H1 (cell line): Measurements from ENCODE around the gene SLC7A14. TPM values are rescaled to one million over a fixed set of nuclear protein-coding genes. Genes with fewer than 3 reads are reported as not detected.

Source experiments
- CTCF ChIA-PET: fragments of 300-600 bp; sonication (Branson Sonifier 250); formaldehyde crosslinking; loops from one replicate; lab custom pipeline; 2021; ENCODE audit not compliant: partially characterized antibody; lab: Charles Lee
- POLR2A ChIA-PET: fragments of 300-600 bp; sonication (Branson Sonifier 250); formaldehyde crosslinking; loops from one replicate; lab custom pipeline; 2021; ENCODE audit warnings: inconsistent platforms; ENCODE audit not compliant: partially characterized antibody; lab: Charles Lee
- DNase-seq, 2 experiments: peaks; one replicate each; pipeline versions ENCODE4 v3.0.0 to v3.0.0-alpha.2; 2010 to 2022; ENCODE audit warnings: low spot score in 2 of 2, low read depth in 1 of 2, mixed read lengths in 1 of 2
- FAIRE-seq: peaks from 2 replicates; lab custom pipeline; 2011; peaks lifted over from hg19 to GRCh38; lab: Jason Lieb, UNC
- H2AFZ ChIP-seq: 2 replicates; pipeline ENCODE4 v1.8.1; 2012; ENCODE audit warnings: low read length, inconsistent platforms
- H2AK5ac ChIP-seq: 2 replicates; pipeline ENCODE4 v1.6.1; 2013; ENCODE audit warnings: low read depth, low read length
- H2BK120ac ChIP-seq: replicated peaks from 2 replicates; pipeline ENCODE3; 2013; ENCODE audit warnings: low read depth, low read length, inconsistent platforms
- H2BK12ac ChIP-seq: 2 replicates; pipeline ENCODE4 v1.6.1; 2013; ENCODE audit warnings: low read depth, low read length
- H2BK15ac ChIP-seq: 2 replicates; pipeline ENCODE4 v1.6.1; 2013; ENCODE audit warnings: low read length
- H2BK20ac ChIP-seq: 2 replicates; pipeline ENCODE4 v1.6.1; 2013; ENCODE audit warnings: low read length
- H2BK5ac ChIP-seq: 2 replicates; pipeline ENCODE4 v1.6.1; 2013; ENCODE audit warnings: low read depth, low read length
- H3K14ac ChIP-seq: 2 replicates; pipeline ENCODE4 v1.6.1; 2013; ENCODE audit warnings: inconsistent platforms; ENCODE audit not compliant: insufficient read length
- H3K18ac ChIP-seq: 2 replicates; pipeline ENCODE4 v1.6.1; 2013; ENCODE audit warnings: low read length; ENCODE audit errors: extremely low read depth
- H3K23ac ChIP-seq: 2 replicates; pipeline ENCODE4 v1.6.1; 2013; ENCODE audit warnings: inconsistent platforms; ENCODE audit not compliant: insufficient read length
- H3K23me2 ChIP-seq: 2 replicates; pipeline ENCODE4 v1.6.1; 2013; ENCODE audit warnings: low read depth, low read length
- H3K27ac ChIP-seq: 2 replicates; pipeline ENCODE4 v1.6.1; 2011; ENCODE audit warnings: low read depth, low read length, inconsistent platforms
- H3K27me3 ChIP-seq, 4 experiments: replicated peaks in 1 of 4; 1 replicate in 1 of 4; 2 replicates in 3 of 4; pipeline versions ENCODE4 v1.6.1 to v1.8.1; 2011 to 2013; ENCODE audit warnings: low read length in 3 of 4, mild to moderate bottlenecking in 3 of 4, inconsistent platforms in 2 of 4, mixed read lengths in 2 of 4, moderate library complexity in 1 of 4; ENCODE audit not compliant: control insufficient read depth in 3 of 4, insufficient read depth in 3 of 4; ENCODE audit errors: extremely low read depth in 1 of 4
- H3K36me3 ChIP-seq, 4 experiments: 2 replicates each; pipeline versions ENCODE4 v1.6.1 to v1.8.1; 2011 to 2013; ENCODE audit warnings: mild to moderate bottlenecking in 4 of 4, low read length in 3 of 4, moderate library complexity in 2 of 4, control low read depth in 1 of 4, inconsistent platforms in 1 of 4; ENCODE audit not compliant: insufficient read depth in 4 of 4, control insufficient read depth in 2 of 4
- H3K4ac ChIP-seq: replicated peaks from 2 replicates; pipeline ENCODE3; 2013; ENCODE audit warnings: low read length, low read depth, mixed read lengths, inconsistent platforms; ENCODE audit not compliant: insufficient read length
- H3K4me1 ChIP-seq, 4 experiments: replicated peaks in 1 of 4; 1 replicate in 1 of 4; 2 replicates in 3 of 4; pipeline versions ENCODE4 v1.6.1 to v1.8.1; 2011 to 2013; ENCODE audit warnings: low read length in 3 of 4, inconsistent platforms in 2 of 4, mixed read lengths in 1 of 4; ENCODE audit not compliant: insufficient read depth in 4 of 4, control insufficient read depth in 3 of 4
- H3K4me2 ChIP-seq, 2 experiments: 2 replicates each; pipeline versions ENCODE4 v1.6.1 to v1.8.1; 2011 to 2013; ENCODE audit warnings: low read depth in 2 of 2, low read length in 2 of 2, control low read depth in 1 of 2, inconsistent platforms in 1 of 2, mild to moderate bottlenecking in 1 of 2; ENCODE audit not compliant: insufficient read depth in 1 of 2
- H3K4me3 ChIP-seq, 4 experiments: fragments of 200-600, 300-600 bp in 1 of 4; sonication (generic), shearing (Covaris generic), sonication (Bioruptor Twin) in 1 of 4; 2 replicates each; pipeline versions ENCODE4 v1.5.1 to v1.8.1; 2011 to 2016; ENCODE audit warnings: low read length in 4 of 4, low read depth in 3 of 4, control low read depth in 2 of 4, inconsistent platforms in 2 of 4, mild to moderate bottlenecking in 2 of 4, mixed read lengths in 1 of 4, moderate library complexity in 1 of 4; ENCODE audit not compliant: insufficient read depth in 2 of 4; ENCODE audit errors: extremely low read depth in 1 of 4
- H3K56ac ChIP-seq: replicated peaks from 2 replicates; pipeline ENCODE3; 2013; ENCODE audit warnings: low read depth, mild to moderate bottlenecking, mixed read lengths, low read length, inconsistent platforms; ENCODE audit not compliant: insufficient read length
- H3K79me1 ChIP-seq: 2 replicates; pipeline ENCODE4 v1.6.1; 2013; ENCODE audit warnings: low read depth, low read length, control low read depth
- H3K79me2 ChIP-seq, 2 experiments: 2 replicates each; pipeline versions ENCODE4 v1.6.1 to v1.8.1; 2012 to 2013; ENCODE audit warnings: low read length in 2 of 2, mild to moderate bottlenecking in 2 of 2, inconsistent platforms in 1 of 2; ENCODE audit not compliant: insufficient read depth in 2 of 2, control insufficient read depth in 1 of 2
- H3K9ac ChIP-seq, 4 experiments: replicated peaks in 1 of 4; 1 replicate in 1 of 4; 2 replicates in 3 of 4; pipeline versions ENCODE4 v1.6.1 to v1.8.1; 2011 to 2013; ENCODE audit warnings: low read depth in 3 of 4, low read length in 3 of 4, control low read depth in 2 of 4, mild to moderate bottlenecking in 2 of 4, moderate library complexity in 2 of 4, inconsistent platforms in 1 of 4; ENCODE audit errors: extremely low read depth in 1 of 4
- H3K9me3 ChIP-seq, 2 experiments: 2 replicates each; pipeline versions ENCODE4 v1.6.1 to v1.8.1; 2012 to 2013; ENCODE audit warnings: mild to moderate bottlenecking in 2 of 2, moderate library complexity in 2 of 2, control low read depth in 1 of 2, inconsistent platforms in 1 of 2, low read depth in 1 of 2, low read length in 1 of 2, mixed read lengths in 1 of 2; ENCODE audit not compliant: insufficient read depth in 2 of 2
- H4K20me1 ChIP-seq, 2 experiments: replicated peaks in 1 of 2; 2 replicates each; pipeline versions ENCODE3 to v1.8.1; 2011 to 2013; ENCODE audit warnings: inconsistent platforms in 2 of 2, low read length in 2 of 2, mild to moderate bottlenecking in 1 of 2; ENCODE audit not compliant: insufficient read depth in 2 of 2, control insufficient read depth in 1 of 2
- H4K5ac ChIP-seq: 2 replicates; pipeline ENCODE4 v1.6.1; 2013; ENCODE audit warnings: low read length, low read depth, mixed read lengths, inconsistent platforms; ENCODE audit not compliant: insufficient read length
- H4K8ac ChIP-seq: 2 replicates; pipeline ENCODE4 v1.8.0; 2013; ENCODE audit warnings: mild to moderate bottlenecking, moderate library complexity, low read length, inconsistent platforms; ENCODE audit not compliant: insufficient read depth; ENCODE audit errors: extremely low read depth
- H4K91ac ChIP-seq: replicated peaks from 2 replicates; pipeline ENCODE3; 2013; ENCODE audit warnings: low read length, mixed read lengths, inconsistent platforms; ENCODE audit not compliant: insufficient read length
- POLR2AphosphoS5 ChIP-seq: IDR thresholded peaks from 2 replicates; pipeline ENCODE4 v1.6.1; 2011; ENCODE audit warnings: low read depth, low read length
- SIX5 ChIP-seq: IDR thresholded peaks from 2 replicates; pipeline ENCODE4 v1.6.1; 2011; ENCODE audit warnings: mild to moderate bottlenecking, low read depth, low read length
- WGBS, 2 experiments: shearing (Covaris generic) in 1 of 2; methylation state at CpG; one replicate each; pipeline versions ENCODE4 v1.1.6 to v1.1.7; 2013 to 2015; ENCODE audit warnings: low lambda C conversion rate in 2 of 2, mixed read lengths in 2 of 2, inconsistent platforms in 1 of 2, low coverage in 1 of 2, missing lambda C conversion rate in 1 of 2; ENCODE audit not compliant: insufficient replicate concordance in 2 of 2, insufficient coverage in 1 of 2, insufficient read length in 1 of 2; ENCODE audit errors: extremely low coverage in 1 of 2, missing lambda C conversion rate in 1 of 2; 5-methylcytosine and 5-hydroxymethylcytosine counted together
- polyA plus RNA-seq, 7 experiments: library from polyadenylated mRNA; depleted of rRNA in 3 of 7; stranded (reverse) in 5 of 7; unstranded in 2 of 7; fragments of >200 nt in 5 of 7; fragments of 200-250 nt in 2 of 7; gene quantifications; 1 replicate in 5 of 7; 2 replicates in 1 of 7; 4 replicates in 1 of 7; pipeline versions ENCODE4 v1.2.1 to v1.2.3, GENCODE V29; 2011 to 2013; ENCODE audit warnings: missing spikeins in 2 of 7, mixed read lengths in 2 of 7
- total RNA-seq: library from RNA; stranded (reverse); fragmentation: NEBNext Ultra II Directional; extraction: Animal tissue kit (Norgen Biotek cat#: 25700); gene quantifications from 2 replicates; pipeline ENCODE4 v1.2.1, GENCODE V29; 2021

Gene SLC7A14
- total and polyA plus RNA-seq, 2 of the 8 experiments (the other 6 are each of a cell fraction or from before 2014, with no cell fraction given) = 0.21 to 0.95 TPM

- H2AK5ac ChIP-seq = no peak overlapping the region
- H3K4me1 ChIP-seq = peaks cover 0 to 3% (median 1%) of the 10 kb centered on the region in 4 experiments; a peak in 2 of 7 replicates
- no peak overlapping the region for H3K4me3 ChIP-seq
- H4K91ac ChIP-seq = no peak overlapping the region
- H3K27ac ChIP-seq = no peak overlapping the region
- no peak overlapping the region for H3K56ac ChIP-seq
- no peak overlapping the region for H4K8ac ChIP-seq
- no peak overlapping the region for H2AFZ ChIP-seq
- H3K4ac ChIP-seq = no peak overlapping the region
- ChIA-PET POLR2A (no interaction called here), CTCF (interaction anchor here (0.6 to 3.4 kb wide), 13 partner anchors 9 to 1280 kb away, joined by 3 to 29 read pairs (median 3); no protein-coding TSS in a partner anchor)
- no peak overlapping the region for H3K23ac ChIP-seq
- 79% methylated on average over 3 of the region's 3 CpGs; no CpG with 5 or more reads in 1 of the 2 experiments for WGBS, 2 experiments
- H2BK5ac ChIP-seq = no peak overlapping the region
- H3K36me3 ChIP-seq = no peaks in the 10 kb centered on the region
- H2BK12ac ChIP-seq = no peak overlapping the region
- no peaks in the 10 kb centered on the region for H3K79me2 ChIP-seq
- peak overlapping the region in 1 of 2 experiments; percentile 47; a peak in 1 of 4 replicates for H3K4me2 ChIP-seq
- FAIRE-seq (no peak), DNase-seq (no peak)
- H3K9ac ChIP-seq = no peak overlapping the region
- no peak overlapping the region for H3K18ac ChIP-seq
- no peak overlapping the region for H2BK20ac ChIP-seq
- H3K14ac ChIP-seq = no peak overlapping the region
- no peak overlapping the region for H2BK120ac ChIP-seq
- H3K23me2 ChIP-seq = no peaks in the 10 kb centered on the region
- H3K9me3 ChIP-seq = 0 out of 4 replicates have a peak, but pooled peaks cover 0 to 2% of the 10 kb centered on the region in 2 experiments
- H2BK15ac ChIP-seq = no peak overlapping the region
- H4K5ac ChIP-seq = no peak overlapping the region
- H3K79me1 ChIP-seq = no peaks in the 10 kb centered on the region
- no peaks in the 10 kb centered on the region for H4K20me1 ChIP-seq
- H3K27me3 ChIP-seq = no peaks in the 10 kb centered on the region
- no peak for TF ChIP-seq SIX5
- TF ChIP-seq POLR2AphosphoS5 = no peak
Observed at GRCh38 chr3:170487031-170487430, 98.8 kb downstream of the SLC7A14 start.
